MM.1S (cell line): ENCODE results near the gene WAC.

Experiments used
- DNase-seq: peaks from one replicate; pipeline ENCODE4 v3.0.0-alpha.2; 2015
- H2AFZ ChIP-seq: fragments of 300-600 bp; sonication (generic); 2 replicates; pipeline ENCODE4 v1.6.0; 2016; ENCODE audit warnings: antibody characterized with exemption, low read length
- H3F3A ChIP-seq: fragments of 300-600 bp; sonication (generic); 2 replicates; pipeline ENCODE4 v1.6.1; 2016; ENCODE audit warnings: mild to moderate bottlenecking, antibody characterized with exemption, low read length, moderate library complexity, mixed read lengths; ENCODE audit not compliant: insufficient read depth
- H3K27ac ChIP-seq: fragments of 300-600 bp; sonication (generic); 2 replicates; pipeline ENCODE4 v1.5.1; 2016; ENCODE audit warnings: mild to moderate bottlenecking, low read length
- H3K27me3 ChIP-seq: fragments of 300-600 bp; sonication (generic); replicated peaks from 2 replicates; pipeline ENCODE4 v1.6.0; 2016; ENCODE audit warnings: low read length; ENCODE audit not compliant: insufficient read depth
- H3K36me3 ChIP-seq: fragments of 300-600 bp; sonication (generic); replicated peaks from 2 replicates; pipeline ENCODE4 v1.6.1; 2016; ENCODE audit warnings: mild to moderate bottlenecking, low read length, mixed read lengths; ENCODE audit not compliant: insufficient read depth
- H3K4me1 ChIP-seq: fragments of 300-600 bp; sonication (generic); 2 replicates; pipeline ENCODE4 v1.6.1; 2016; ENCODE audit warnings: low read length, mixed read lengths
- H3K4me2 ChIP-seq: fragments of 300-600 bp; sonication (generic); 2 replicates; pipeline ENCODE4 v1.6.0; 2016; ENCODE audit warnings: low read depth, low read length
- H3K4me3 ChIP-seq: fragments of 300-600 bp; sonication (generic); 2 replicates; pipeline ENCODE4 v1.5.1; 2016; ENCODE audit warnings: low read length, mixed read lengths
- H3K79me2 ChIP-seq: fragments of 300-600 bp; sonication (generic); 2 replicates; pipeline ENCODE4 v1.6.1; 2016; ENCODE audit warnings: mixed run types, low read length, mixed read lengths
- H3K9ac ChIP-seq: fragments of 300-600 bp; sonication (generic); 2 replicates; pipeline ENCODE4 v1.6.1; 2016; ENCODE audit warnings: low read length, mixed read lengths
- H3K9me2 ChIP-seq: fragments of 300-600 bp; sonication (generic); replicated peaks from 2 replicates; pipeline ENCODE4 v1.6.1; 2016; ENCODE audit warnings: mild to moderate bottlenecking, low read length, mixed read lengths; ENCODE audit not compliant: insufficient read depth
- H3K9me3 ChIP-seq: fragments of 300-600 bp; sonication (generic); replicated peaks from 2 replicates; pipeline ENCODE4 v1.6.1; 2016; ENCODE audit warnings: mild to moderate bottlenecking, low read length, mixed read lengths; ENCODE audit not compliant: insufficient read depth
- H4K20me1 ChIP-seq: fragments of 300-600 bp; sonication (generic); 2 replicates; pipeline ENCODE4 v1.6.1; 2016; ENCODE audit warnings: mild to moderate bottlenecking, low read length, moderate library complexity, mixed read lengths; ENCODE audit not compliant: insufficient read depth
- CTCF ChIP-seq: fragments of 300-600 bp; sonication (generic); IDR thresholded peaks from 2 replicates; pipeline ENCODE4 v1.5.1; 2016; ENCODE audit warnings: antibody characterized with exemption, low read length, mixed read lengths
- EZH2 ChIP-seq: fragments of 300-600 bp; sonication (generic); optimal IDR thresholded peaks from 2 replicates; pipeline ENCODE3; 2017; ENCODE audit warnings: low read depth, mild to moderate bottlenecking, antibody characterized with exemption, low read length, mixed read lengths
- EZH2phosphoT487 ChIP-seq: fragments of 300-600 bp; sonication (generic); IDR thresholded peaks from 2 replicates; pipeline ENCODE4 v1.6.1; 2018; ENCODE audit warnings: antibody characterized with exemption, low read length

Gene WAC

GRCh38 chr10:28566458-28567015, 33.6 kb downstream of the WAC start:
- Histone ChIP-seq H3K4me3 (no peak overlapping the region), H3K27me3 (no peaks in the 10 kb centered on the region), H3K4me1 (no peaks in the 10 kb centered on the region), H2AFZ (no peak overlapping the region), H3K27ac (no peak overlapping the region), H3F3A (no peaks in the 10 kb centered on the region), H3K36me3 (peaks cover 9% of the 10 kb centered on the region; the same call in 1 of the 2 replicates), H3K4me2 (no peak overlapping the region), H3K9me3 (no peaks in the 10 kb centered on the region), H4K20me1 (peaks cover 74% of the 10 kb centered on the region), H3K9me2 (no peaks in the 10 kb centered on the region), H3K79me2 (peaks cover 100% of the 10 kb centered on the region), H3K9ac (no peak overlapping the region)
- DNase-seq = no peak
- TF ChIP-seq EZH2 (no peak), CTCF (no peak), EZH2phosphoT487 (no peak)

GRCh38 chr10:28569506-28570159, 36.7 kb downstream of the WAC start:
- Histone ChIP-seq H3K27me3 (no peaks in the 10 kb centered on the region), H3K4me3 (no peak overlapping the region), H3K4me1 (no peaks in the 10 kb centered on the region), H3K79me2 (peaks cover 100% of the 10 kb centered on the region), H3K9me3 (no peaks in the 10 kb centered on the region), H3K36me3 (peaks cover 11% of the 10 kb centered on the region; the same call in 1 of the 2 replicates), H4K20me1 (peaks cover 77% of the 10 kb centered on the region), H3K4me2 (no peak overlapping the region), H2AFZ (no peak overlapping the region), H3K27ac (no peak overlapping the region), H3K9ac (no peak overlapping the region), H3F3A (no peaks in the 10 kb centered on the region), H3K9me2 (no peaks in the 10 kb centered on the region)
- DNase-seq = no peak
- no peak for TF ChIP-seq CTCF
- no peak for TF ChIP-seq EZH2
- TF ChIP-seq EZH2phosphoT487 = no peak

GRCh38 chr10:28570598-28570997, 37.7 kb downstream of the WAC start:
- no peak overlapping the region for H3K27ac ChIP-seq
- no peak overlapping the region for H3K9ac ChIP-seq
- no peak overlapping the region for H3K4me3 ChIP-seq
- H3K79me2 ChIP-seq = peaks cover 100% of the 10 kb centered on the region
- H3K4me1 ChIP-seq = no peaks in the 10 kb centered on the region
- H3K36me3 ChIP-seq = peaks cover 7% of the 10 kb centered on the region; the same call in 1 of the 2 replicates
- H3F3A ChIP-seq = no peaks in the 10 kb centered on the region
- TF ChIP-seq EZH2 (no peak), CTCF (no peak), EZH2phosphoT487 (no peak)
- H4K20me1 ChIP-seq = peaks cover 77% of the 10 kb centered on the region
- H3K27me3 ChIP-seq = no peaks in the 10 kb centered on the region
- H3K4me2 ChIP-seq = no peak overlapping the region
- H2AFZ ChIP-seq = no peak overlapping the region
- no peak for DNase-seq
- H3K9me2 ChIP-seq = no peaks in the 10 kb centered on the region
- no peaks in the 10 kb centered on the region for H3K9me3 ChIP-seq
